GM21360 (cell line): ENCODE results near the gene FAM219B.
"Not testable (repeated sequence)": the region's sequence is repeated elsewhere in the genome, so short reads cannot be mapped to it uniquely, and the experiment has no call there.

ENCODE experiments used
- ATAC-seq: cut with Tn5 transposase; IDR thresholded peaks from one replicate; pipeline ENCODE4 v1.9.1; 2021; ENCODE audit warnings: mild to moderate bottlenecking, moderate library complexity; ENCODE audit not compliant: unreplicated experiment

The FAM219B gene

GRCh38 chr15:74904190-74904805 lies 2.4 kb downstream of the FAM219B start:
- ATAC-seq = no peak

DNA sequence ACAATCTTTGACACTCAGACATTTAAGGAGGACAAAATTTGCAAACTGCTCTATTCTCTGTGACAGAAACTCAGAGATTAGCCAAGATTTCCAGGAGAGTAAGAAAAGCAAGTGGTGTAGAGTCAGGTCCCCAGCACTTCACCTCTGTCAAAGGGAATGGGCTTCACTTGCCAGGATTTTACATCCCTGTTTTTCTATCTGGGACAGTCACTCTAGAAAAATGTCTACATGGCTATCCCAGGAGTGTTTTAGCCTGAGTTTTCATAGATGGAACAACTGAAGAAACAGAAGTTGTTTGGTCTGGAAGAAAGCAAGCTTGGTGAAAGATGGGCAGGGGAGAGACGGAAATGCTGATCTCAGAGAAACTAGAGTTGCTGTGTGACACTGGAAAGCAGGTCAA lies 3.0 kb downstream of the FAM219B start:
- ATAC-seq = no peak

DNA sequence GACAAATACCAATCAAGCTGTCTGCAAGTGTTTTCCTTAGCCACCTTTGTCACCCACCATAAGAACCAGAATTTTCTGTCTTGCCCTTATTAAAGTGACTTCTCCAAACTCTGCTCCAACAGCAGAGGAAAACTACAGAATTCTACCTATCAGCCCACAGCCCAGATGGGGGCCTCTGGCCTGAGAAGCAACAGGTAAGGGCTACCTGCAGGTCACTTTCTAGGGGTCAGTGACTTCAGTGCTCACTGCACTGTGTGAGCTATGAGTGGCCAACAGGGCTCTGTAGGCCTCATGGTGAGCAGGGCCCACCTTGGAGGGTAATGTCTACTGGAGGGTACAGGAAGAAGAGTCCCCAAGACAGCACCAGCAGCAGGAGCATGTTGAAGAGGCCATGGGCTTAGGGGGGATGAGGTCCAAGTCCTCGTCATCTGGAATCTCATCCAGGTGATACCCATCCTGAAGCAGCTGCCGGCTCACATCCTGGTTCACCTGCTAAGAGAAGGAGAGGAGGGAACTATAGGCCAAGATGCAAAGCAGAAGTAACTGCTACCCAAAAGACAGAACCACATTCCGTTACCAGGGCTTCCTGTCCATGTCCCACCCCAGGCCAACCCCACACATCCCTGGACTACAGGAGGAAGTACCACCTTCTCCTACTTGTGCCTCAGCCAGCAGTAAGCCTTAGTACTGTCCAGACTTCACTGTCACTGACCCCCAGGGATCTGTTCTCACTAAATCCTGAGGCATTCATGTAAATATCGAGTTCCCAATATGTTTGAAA lies 4.2 kb downstream of the FAM219B start:
- no peak for ATAC-seq

DNA sequence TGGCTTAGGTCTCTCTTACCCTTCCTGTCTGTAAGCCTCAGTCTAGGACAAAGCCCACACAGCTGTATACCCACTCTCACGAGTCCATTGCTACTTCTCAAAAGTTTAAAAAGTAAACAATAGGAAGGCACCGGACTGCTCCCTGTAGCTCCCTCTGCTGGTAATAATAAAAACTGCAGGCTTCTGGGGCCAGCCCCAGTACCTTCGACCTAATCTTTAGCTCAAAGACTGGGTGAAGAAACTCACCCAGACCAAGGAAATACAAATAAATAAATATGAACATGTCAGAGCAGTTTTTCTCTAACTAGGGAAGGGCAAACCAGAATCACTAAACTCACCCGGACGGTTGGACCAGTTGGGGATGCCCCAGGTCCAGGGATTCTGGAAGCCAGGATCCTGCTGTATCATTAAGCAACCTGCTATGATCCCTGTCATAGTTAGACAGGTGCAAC lies 5.0 kb downstream of the FAM219B start:
- ATAC-seq = no peak

GRCh38 chr15:74897300-74897701 lies 9.3 kb downstream of the FAM219B start:
- ATAC-seq = no peak

GRCh38 chr15:74896316-74896715 lies 10.3 kb downstream of the FAM219B start:
- ATAC-seq = no peak

- ATAC-seq = no peak
Observed at GRCh38 chr15:74895830-74896229, 10.8 kb downstream of the FAM219B start.

DNA sequence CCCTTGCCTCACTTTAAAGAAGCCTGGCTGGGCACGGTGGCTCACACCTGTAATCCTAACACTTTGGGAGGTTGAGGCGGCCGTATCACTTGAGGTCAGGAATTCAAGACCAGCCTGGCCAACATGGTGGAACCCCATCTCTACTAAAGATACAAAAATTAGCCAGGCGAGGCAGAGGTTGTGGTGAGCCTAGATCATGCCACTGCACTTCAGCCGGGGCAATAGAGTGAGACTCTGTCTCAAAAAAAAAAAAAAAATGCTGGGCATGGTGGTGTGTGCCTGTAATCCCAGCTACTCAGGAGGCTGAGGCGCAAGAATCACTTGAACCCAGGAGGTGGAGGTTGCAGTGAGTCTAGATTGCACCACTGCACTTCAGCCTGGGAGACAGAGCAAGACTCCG lies 12.3 kb downstream of the FAM219B start:
- ATAC-seq = not testable (repeated sequence)

DNA sequence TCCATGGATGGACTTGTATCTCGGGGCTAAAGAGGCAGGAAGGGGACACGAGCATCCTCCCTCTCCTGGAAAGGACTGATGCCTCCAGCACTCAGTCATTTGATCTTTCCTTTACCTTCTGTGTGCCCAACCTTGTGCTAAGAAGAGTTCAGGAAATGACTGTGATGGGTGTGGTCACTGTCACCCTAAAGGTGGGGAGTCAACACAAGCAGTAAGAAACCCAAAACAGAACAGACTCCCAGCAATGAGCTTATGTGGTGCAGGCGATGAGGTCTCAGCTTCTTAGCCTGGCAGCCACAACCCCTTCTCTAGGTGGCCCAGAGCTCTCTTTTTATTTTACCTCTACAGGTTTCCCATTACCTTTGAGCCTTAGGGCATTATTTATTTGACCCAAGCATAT lies 13.0 kb downstream of the FAM219B start:
- ATAC-seq = no peak

- no peak for ATAC-seq
Observed at GRCh38 chr15:74892931-74893330, 13.7 kb downstream of the FAM219B start.

DNA sequence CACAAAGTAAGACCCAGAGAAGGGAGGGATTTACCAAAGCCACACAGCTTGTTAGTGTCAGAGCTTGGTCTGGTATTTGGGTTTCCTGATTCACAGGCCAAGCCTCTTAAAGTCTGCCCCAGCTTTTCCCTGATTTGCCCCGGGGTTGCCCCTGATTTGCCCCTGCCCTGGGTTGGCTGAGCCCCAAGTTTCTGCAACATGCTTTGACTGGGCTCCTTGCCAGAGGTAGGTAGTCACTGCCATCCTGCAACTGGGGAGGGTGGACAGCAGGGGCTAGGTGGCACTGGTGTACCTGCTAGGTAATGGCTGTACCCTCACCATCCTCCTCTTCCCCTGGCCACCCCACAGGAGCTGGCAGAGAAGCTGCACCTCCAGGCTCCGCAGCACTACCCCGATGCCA lies 14.3 kb downstream of the FAM219B start:
- no peak for ATAC-seq

GRCh38 chr15:74891469-74891868 lies 15.2 kb downstream of the FAM219B start:
- ATAC-seq = no peak

DNA sequence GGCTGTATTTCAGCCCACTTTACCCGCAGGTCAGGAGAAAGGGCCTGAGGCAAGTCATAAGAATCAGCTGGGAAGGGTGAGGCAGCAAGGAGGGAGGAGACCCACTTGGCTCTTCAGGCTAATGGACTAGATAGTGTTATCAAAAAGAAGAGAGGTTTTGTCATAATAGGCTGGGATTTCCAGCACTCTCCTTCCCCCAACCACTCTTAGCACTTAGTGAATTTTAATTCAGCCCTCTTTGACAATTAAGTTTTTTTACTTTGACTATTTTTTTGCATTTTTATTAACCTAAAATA lies 16.0 kb downstream of the FAM219B start:
- ATAC-seq = no peak

GRCh38 chr15:74889883-74890664 lies 16.6 kb downstream of the FAM219B start, which contains the start of gene MPI:
Gene MPI (plus strand): TSS chr15:74890042. CDS start chr15:74890074, 32 bp downstream.
- peak; percentile 77 for ATAC-seq

- no peak for ATAC-seq
Observed at GRCh38 chr15:74889390-74889882, 17.2 kb downstream of the FAM219B start.

DNA sequence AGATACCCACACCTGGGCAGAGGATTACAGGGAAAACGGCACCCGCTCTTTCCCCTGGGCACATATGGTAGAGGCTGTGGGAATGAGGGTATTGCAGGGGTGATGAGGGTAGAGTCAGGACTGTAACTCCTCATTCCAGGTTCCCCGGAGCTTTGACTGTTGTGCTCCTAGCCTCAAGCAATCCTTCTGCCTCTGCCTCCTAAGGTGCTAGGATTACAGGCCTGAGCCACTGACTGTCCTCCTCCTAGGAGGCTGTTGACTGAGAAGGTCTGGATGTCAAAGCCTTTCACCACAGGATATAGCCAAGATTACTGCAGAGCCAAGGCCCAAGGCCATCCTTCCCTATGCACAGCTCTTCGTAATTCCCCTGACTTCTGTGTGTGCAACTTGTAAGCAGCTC lies 17.9 kb downstream of the FAM219B start:
- no peak for ATAC-seq

- ATAC-seq = not testable (repeated sequence)
Observed at GRCh38 chr15:74887537-74888193, 19.0 kb downstream of the FAM219B start.

- ATAC-seq = no peak
Observed at GRCh38 chr15:74885461-74885860, 21.2 kb downstream of the FAM219B start.

DNA sequence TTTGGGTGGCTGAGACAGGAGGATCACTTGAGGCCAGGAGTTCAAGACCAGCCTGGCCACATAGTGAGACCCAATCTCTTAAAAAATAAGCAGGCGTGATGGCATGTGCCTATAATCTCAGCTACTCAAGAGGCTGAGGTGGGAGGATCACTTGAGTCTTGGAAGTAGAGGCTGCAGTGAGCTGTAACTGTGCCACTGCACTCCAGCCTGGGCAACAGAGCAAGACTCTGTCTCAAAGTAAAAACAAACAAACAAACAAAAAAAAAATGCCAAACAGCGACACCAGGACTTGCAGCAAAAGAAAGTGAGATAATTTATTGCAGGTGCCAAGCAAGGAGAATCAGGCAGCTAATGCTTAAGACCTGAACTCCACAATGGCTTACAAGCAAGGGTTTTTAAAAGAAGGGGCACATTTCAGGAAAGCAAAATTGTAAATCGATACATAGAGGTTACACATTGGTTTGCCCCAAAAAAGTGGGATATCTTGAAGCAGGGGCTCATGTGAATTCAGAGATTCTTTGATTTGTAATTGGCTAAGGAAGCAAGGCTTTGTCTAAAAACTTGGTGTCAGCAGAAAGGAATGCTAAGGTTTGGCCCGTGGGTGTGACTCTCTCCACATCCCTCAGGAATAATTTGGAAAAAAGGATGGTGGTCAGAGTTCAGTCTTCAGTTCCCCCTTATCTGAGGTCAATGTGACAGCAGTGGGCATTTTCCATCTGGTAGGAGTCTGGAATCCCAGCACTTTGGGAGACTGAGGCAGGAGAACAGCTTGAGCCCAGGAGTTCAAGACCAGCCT lies 22.0 kb downstream of the FAM219B start:
- ATAC-seq = no peak

DNA sequence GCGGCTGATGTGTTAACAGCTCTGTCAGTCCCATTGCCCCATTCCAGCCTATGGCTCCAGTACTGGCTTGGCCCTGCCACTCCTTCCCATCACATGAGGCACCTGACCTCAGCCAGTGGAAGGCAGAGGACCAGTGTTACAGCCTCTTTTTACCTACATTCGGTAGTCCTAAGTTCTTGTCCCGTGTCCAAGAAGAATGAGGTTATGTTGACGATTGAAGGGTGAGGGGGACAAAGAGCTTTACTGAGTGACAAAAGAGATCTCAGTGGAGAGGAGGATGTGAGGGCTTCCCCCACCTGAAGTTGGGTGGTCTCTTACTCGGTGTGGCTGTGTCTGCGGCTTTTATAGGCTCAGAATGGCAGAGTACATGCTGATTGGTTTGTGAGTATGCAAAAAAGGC lies 24.1 kb downstream of the FAM219B start:
- ATAC-seq = no peak
